ENCODE results near the gene KAZN. TPM values are rescaled to one million over a fixed set of nuclear protein-coding genes. Genes with fewer than 3 reads are reported as not detected.

The KAZN gene
- total RNA-seq, 1 donor from 2014 or later, result 37.2 TPM

DNA sequence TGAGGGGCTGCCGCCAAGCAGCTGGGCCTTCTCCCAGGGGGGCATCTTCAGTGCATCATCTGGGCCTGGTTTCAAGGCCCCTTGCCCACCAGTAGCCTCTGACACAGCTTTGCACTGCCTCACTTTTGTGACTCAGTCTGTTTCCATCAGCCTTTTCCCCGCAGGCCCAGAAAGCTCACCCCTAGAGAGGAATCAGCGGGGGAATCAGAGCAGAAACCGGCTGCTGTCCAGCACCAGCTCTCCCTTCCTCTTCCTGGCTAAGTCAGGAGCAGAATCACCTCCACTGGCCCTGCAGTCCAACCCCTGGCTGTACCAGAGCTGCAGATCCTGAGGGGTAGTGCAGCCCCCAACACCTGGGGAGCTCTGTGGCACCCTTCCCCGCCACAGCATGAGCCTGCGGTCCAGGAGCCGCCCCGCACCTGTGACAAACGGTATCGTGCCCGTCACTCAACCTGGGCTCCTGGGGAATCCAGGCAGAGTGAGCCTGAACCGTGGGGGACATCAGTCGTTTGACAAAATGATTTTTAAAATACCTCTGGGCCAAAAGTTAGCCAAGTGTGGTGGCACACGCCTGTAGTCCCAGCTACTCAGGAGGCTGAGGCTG is 471.8 kb downstream of the KAZN start:
- intact Hi-C loops (cut with DNase I), result no loop called here
- no peak for DNase-seq (ENCODE audit: low spot score)
- ATAC-seq, result no peak

DNA sequence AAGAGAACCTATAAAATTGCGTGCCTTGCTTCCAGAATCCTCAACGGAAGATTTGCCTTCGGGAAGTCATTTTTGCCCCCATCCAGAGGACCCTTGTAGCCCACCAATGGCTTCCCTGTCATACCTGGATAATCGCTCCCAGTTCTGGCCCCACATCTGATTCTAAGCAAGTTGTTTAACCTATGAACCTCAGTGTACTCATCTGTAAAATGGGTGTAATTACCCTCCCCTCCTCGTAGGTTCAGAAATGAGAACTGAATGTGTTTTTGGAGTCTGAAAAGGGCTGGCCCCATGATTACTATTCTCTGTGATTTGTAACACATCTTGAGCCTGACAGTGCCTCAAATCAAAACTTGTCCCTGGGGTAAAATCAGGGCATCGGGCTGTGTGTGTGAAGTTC is 473.5 kb downstream of the KAZN start:
- ATAC-seq (no peak), DNase-seq (ENCODE audit: low spot score) (no peak)
- intact Hi-C loops (cut with DNase I), result no loop called here

DNA sequence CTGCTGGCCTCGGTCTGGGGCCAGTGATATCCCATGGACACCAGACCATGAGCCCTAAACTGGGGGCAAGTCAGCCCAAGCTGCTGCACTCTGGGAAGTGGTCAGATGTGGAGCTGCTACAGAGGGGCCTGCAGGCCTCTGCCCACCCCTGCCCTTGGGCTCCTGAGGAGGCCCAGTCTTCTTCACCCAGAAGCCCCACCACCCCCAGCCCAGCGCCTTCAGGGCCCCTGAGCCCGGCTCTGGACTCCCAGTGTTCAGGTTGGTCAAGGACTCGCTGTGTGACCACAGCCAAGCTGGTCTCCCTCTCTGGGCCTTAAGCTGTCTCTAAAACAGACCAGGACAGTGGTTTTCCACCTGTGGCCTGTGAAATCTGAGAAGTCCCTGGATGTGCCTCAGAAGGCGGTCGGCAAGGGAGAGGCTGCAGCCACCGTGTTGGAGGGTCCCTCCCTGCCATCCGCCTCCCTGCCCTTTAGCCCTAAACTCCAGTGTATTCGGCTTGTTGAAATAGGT is 475.4 kb downstream of the KAZN start:
- ATAC-seq (no peak), DNase-seq (ENCODE audit: low spot score) (no peak)
- intact Hi-C loops (cut with DNase I), result no loop called here

DNA sequence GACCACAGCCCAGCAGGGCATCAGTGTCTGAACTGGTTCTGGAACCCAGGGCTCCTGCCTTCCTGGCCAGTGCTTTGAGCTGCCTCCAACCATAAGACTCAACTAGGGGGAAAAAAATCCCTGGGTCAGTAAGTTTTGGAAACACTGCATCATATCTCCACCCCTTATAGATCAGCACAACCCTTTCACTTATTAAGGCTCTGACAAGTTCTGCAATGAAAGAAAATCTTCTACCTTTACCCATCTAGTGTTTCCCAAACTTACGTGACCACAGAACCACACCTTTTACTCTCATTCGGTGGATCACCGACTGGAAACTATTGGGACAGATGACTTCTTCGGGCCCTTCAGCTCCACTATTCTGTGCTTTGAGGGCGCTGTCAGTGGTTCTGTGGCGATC is 476.7 kb downstream of the KAZN start:
- intact Hi-C loops (cut with DNase I), result no loop called here
- ATAC-seq (no peak), DNase-seq (ENCODE audit: low spot score) (no peak)

DNA sequence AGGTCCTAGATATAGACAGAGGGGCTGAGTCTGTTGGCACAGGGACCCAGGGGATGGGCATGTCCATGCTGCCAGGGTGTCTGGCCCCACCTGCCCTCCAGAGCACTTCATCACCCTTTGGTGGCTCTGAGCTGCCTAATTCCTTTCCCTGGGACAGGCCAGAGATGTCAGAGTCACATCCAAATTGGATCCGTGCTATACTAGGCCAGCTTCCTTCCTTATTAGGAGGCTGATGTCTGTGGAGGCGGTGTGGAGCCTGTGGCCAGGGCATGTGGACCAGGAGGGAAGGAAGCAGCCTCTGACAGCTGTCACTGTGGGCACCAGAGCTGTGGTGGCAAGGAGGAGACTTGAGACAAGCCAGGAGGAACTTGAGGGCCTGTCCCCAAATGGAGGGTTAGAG is 477.3 kb downstream of the KAZN start:
- no peak for ATAC-seq

DNA sequence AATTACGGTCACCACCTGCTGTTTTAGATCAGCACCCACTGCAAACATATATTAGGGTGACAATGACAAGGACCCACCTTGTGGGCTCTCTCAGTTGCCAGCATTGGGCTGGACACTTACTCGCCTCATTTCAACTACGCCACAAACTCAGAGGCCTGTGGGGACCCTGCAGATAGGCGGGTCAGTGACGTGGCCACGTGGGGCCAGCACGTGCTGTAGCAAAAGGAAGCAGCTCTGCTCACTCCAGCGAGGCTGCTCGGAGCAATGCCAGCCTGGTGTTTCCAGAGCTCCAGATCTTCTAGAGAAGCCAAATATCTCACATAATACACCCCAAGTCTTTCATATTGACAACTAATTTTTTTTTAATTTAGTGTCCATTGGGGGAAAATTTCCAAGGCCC is 478.3 kb downstream of the KAZN start:
- DNase-seq (ENCODE audit: low spot score), result no peak
- intact Hi-C loops (cut with DNase I), result no loop called here
- ATAC-seq, result no peak

More for the DNA sequence above, 477.3 kb downstream of the KAZN start:
- intact Hi-C loops (cut with DNase I), result no loop called here
- no peak for DNase-seq (ENCODE audit: low spot score)

DNA sequence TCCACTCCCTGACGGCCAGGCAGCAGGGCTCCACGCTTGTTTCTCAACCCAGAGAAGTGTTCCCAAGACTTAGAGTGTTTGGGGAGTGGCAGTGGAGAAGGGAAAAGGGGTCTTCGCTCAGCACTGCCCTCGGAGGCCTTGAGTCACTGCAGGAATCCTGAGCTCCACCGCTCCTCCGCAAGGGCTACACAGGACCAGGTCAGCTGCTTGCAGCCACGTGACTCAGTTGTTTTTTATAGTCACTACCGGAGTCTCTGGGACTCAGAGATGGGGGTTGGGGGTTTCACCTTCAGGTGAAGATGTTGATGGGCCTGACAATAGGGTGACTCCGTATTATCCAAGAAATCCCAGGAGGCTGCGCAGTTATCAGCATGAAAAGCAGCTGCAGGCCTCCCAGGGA is 478.9 kb downstream of the KAZN start:
- intact Hi-C loops (cut with DNase I), result no loop called here
- ATAC-seq (no peak), DNase-seq (ENCODE audit: low spot score) (no peak)

DNA sequence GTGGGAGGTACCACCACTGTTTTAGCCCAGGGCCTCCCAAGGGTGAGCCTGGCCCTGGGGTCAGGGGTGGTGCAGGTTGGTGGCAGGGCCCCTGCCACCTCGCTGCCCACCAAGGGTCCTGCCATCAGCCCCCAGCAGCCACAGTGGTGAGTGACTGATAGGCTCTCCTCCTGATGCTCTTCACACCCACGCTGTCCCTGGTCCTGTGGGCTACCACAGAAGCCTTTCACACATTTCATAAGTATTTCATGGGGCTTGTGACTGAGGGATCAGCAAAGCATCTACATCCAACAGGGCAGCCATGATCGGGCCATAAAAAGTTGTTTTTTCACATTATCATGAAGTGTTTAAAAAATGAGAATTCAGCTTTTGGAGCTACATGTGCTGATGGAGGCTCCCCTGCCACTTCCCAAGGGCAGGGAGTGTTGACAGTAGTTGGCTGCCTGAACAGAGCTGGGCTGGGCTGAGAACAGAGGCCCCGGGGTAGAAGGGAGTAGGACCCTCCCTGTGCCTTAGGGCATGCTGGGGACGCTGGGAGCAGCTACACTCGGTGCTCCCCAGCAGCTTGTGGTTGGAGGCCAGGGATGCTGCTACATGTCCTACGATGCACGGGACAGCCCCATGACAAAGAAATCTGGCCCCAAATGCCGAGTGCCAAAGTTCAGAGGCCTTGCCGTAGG is 482.0 kb downstream of the KAZN start:
- intact Hi-C loops (cut with DNase I), result no loop called here
- DNase-seq (ENCODE audit: low spot score) (no peak), ATAC-seq (no peak)

DNA sequence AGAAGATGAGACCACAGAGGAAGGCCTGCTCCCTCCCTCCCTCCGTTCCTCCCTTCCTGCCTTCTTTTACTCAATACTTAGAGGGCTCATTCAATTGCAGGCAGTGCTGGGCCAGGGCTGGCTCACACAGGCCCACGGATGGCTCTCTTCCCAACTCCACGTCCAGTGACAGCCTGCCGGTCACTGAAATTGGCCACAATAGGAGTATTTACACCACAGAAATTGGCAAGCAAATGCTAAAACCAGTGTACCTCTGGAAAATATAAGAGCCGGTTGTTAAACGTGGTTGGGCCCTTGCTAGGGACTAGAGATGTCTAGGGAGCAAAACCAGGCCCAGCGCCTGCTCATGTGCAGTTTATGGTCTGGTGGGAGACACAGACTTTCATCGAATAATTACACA is 482.6 kb downstream of the KAZN start:
- intact Hi-C loops (cut with DNase I), result no loop called here
- ATAC-seq (no peak), DNase-seq (ENCODE audit: low spot score) (no peak)

DNA sequence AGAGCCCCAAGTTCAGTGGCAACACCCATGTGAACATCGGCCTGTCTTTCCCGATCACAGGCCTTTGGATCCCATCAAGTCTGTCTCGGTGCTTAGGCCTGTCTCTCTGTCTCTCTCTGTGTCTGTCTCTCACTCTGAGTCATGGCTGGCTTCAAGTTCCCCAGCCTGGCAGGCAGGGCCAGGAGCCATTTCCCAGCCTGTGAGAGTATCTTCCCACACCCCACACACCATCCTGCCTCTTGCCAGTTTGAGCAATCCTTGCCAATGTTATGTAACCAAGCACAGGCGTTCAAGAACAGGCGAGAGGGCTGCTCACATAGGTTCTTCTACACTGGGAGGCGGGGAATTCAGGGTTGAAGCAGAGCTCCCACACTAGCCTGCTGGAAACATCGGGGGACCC is 485.1 kb downstream of the KAZN start:
- intact Hi-C loops (cut with DNase I), result no loop called here
- no peak for DNase-seq (ENCODE audit: low spot score)
- no peak for ATAC-seq

DNA sequence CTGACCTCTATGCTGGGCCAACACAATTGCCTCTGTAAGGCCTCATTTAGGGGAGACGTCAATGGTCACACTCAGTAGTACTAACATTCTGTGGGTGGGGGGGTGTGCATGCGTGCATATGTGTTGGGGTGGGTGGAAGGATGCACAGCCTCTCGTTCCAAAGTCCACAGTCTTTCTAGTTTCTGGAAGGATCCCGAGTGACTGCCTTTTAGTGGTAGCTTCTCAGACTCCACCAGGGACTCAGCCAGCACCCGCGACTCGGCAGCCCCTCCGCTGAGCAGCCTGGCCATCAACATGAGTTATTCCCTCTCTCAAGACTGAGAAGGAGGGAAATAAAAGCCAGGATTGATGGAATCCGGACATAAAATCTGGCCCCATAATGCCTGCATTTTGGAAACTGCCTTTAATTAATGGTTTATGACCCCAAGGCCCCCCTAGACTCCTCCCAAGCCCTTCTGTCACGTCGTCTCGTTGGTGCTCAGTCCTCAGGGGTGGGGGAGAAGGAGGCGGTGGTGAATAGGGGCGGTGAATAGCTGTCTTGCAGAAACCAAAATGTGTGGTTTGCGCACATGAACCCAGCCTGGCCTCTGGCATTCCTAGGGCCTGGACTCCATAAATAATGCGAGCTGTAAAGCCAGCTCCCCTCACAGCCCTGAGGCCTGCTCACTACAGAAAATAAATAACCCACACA is 489.9 kb downstream of the KAZN start:
- DNase-seq (ENCODE audit: low spot score) (no peak), ATAC-seq (peak; percentile 79)
- intact Hi-C loops (cut with DNase I), result no loop called here

DNA sequence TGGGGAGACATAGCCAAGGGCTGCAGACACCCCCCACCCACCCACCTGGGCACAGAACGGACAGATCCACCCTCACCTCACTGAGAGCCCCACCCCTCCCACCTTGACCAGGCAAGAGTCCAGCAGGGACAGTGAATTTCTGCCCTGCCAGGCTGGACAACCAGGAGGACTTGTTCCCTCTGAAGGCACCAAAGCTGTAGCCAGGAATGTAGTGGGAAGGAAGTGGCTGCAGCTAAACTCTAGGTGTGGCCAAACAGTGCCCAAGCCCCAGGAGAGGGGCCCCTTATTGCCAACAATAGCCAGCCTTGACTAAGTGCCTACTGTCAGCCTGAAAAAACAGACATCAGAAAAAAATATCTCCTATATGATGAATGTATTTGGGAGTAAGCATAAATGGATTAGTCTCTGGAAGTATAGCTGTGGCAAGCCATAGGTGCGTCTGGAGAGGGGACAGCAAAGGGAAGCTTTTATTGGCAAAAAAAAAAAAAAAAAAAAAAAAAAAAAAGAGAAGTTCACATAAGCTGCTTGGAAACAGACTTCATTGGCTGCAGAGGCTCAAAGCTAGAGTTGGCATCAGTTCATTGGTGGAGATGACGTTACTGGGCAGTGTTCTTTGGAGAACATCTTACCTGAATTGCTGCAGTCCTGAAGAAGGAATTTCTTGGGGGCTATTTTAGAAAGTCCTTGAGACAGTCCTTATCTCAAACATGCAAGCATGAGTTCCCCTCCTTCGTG is 490.9 kb downstream of the KAZN start:
- intact Hi-C loops (cut with DNase I), result no loop called here
- no peak for ATAC-seq
- no peak for DNase-seq (ENCODE audit: low spot score)

DNA sequence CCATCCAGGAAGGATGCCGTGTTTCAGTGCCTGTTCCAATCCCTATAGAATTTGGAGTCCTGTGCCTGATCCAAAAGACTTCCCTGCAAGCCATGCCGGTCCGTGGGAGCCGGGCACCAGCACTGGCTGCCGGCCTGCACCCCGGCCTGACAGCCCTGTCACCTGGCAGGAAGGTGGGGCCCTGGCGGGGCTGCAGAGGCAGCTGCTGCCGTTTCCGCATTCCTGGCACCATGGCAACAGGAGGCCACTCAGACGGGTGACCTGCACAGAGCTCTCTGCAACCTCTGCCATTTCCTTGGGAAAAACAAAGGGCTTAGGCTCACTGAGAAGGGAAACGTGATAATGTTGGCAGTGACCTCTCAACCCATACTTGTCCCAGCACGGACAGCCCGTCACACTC is 491.9 kb downstream of the KAZN start:
- intact Hi-C loops (cut with DNase I), result no loop called here
- ATAC-seq (no peak), DNase-seq (ENCODE audit: low spot score) (no peak)

DNA sequence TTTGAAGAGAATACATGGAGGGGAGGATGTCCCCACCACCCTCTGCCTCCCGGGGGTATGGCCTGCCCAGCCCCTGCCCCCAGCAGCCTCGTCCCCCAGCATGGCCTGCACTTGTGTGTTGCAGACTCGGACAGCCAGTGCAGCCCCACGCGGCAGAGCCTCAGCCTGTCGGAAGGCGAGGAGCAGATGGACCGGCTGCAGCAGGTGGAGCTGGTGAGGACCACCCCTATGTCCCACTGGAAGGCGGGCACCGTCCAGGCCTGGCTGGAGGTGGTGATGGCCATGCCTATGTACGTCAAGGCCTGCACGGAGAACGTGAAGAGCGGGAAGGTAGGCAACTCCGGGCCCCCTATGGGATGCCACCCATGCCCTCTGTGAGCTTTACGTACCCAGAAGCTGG is 495.6 kb downstream of the KAZN start:
- DNase-seq (ENCODE audit: low spot score) (no peak), ATAC-seq (no peak)
- intact Hi-C loops (cut with DNase I), result no loop called here

DNA sequence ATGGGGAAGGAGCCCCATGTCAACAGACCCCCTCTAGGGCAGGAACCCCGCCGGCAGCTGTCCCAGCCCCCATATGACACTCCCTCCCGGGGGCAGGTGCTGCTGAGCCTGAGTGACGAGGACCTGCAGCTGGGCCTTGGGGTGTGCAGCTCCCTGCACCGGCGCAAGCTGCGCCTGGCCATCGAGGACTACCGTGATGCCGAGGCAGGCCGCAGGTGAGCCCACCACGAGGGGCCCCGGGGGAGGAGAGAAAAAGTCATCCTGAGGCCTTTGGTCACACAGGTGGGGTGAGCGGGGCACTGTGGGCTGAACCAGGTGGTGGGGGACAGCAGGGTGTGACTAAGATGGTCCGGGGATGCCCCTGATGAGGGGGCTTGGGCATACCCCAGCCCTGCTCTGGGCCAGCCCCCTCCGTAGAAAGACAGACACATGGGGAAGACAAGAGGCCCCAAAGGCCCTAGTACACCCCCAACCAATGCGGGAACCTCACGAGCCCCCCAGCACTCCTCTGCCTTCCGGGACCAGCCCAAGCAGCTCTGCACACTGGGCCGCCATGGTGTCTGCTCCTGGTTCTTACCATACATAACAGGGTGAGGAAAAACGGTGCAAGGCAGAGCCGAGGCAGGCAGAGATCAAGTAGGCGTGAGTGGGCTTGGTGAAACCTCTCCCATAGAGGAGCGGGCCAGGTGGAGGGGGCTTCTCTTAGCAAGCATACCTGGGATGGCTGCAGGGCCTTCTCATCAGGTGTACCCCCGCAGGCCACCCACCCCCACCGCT is 496.4 kb downstream of the KAZN start:
- ATAC-seq, result no peak
- DNase-seq (ENCODE audit: low spot score), result no peak
- intact Hi-C loops (cut with DNase I), result no loop called here

DNA sequence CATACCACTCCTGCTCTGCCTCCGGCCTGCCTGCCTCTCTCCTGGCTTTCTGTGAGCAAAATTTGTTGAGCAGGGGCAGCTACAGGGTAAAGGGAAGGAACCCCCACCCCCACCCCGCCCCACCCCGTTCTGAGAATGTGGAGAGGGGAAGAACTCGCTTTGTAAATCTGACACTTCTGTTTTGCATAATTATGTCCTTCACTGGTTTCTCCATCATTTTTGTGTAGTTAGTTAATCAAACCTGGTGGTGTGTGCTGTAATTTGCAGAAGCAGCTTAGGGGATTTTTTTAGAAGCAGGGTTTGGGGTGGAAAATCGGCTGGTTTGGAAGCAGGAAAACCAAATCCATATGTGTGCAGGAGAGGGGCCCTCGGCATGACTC is 497.0 kb downstream of the KAZN start:
- DNase-seq (ENCODE audit: low spot score) (no peak), ATAC-seq (no peak)
- intact Hi-C loops (cut with DNase I), result no loop called here

DNA sequence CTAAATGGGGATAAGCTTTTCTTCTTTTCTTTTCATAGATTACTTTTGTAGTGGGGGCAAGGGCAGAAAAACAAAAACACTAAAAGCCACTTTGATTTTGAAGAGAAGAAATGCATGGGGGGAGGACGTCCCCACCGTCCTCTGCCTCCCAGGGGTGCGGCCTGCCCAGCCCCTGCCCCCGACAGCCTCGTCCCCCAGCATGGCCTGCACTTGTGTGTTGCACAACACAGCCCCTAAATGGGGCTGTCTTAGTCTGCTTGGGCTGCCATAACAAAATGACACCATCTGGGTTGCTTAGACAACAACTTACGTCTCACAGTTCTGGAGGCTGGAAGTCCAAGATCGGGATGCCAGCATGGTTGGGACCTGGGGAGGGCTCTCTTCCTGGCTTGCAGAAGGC is 497.8 kb downstream of the KAZN start:
- DNase-seq (ENCODE audit: low spot score) (no peak), ATAC-seq (no peak)
- intact Hi-C loops (cut with DNase I), result no loop called here

DNA sequence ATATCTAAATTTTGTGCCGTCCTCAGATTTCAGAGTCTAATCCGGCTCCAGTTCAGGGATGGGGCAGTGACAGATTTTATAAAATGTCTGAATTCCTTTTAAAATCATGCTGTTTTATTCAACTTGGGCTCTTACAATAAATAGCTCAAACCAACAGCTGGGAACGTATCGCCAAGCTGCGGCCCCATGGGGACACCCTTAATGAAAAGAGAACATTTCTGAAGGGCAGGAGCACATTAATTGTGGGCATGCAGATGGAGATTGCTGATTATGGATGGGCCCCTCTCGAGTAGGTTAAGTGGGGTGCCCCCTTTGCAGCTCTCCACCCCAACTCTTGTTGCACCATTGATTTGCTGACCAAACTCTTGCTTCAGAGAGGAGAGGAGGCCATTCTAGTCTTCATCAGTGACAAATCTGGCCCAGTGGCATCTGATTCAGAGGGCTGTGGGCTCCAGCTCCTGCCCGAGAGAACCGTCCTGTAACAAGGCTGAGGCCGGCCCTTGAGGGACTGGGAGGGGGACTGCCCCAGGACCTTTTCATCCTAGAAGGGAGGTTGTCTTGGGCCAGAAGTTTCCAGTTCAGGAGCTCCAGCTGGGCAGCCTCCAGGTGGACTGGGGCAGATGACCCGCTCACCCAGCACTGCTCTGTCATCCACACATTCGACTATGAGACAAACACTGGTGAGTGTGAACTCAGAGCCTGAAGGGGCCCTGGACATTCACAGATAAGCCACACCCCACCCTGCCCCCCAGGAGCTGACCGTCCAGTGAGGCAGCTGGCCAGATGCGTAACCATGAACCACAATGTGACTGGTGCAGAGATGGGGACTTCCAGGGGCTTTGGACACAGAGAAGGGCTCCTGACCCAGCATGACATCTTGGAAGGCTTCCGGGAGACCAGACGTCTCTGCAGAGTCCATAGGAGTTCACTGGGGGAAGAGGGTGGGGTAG is 500.0 kb downstream of the KAZN start:
- intact Hi-C loops (cut with DNase I), result no loop called here
- ATAC-seq (no peak), DNase-seq (ENCODE audit: low spot score) (no peak)

Data from sciatic nerve (tissue), 2 donors.